Measurements from ENCODE around the gene HUS1. TPM values are rescaled to one million over a fixed set of nuclear protein-coding genes. Genes with fewer than 3 reads are reported as not detected.

Gene HUS1
- total RNA-seq, 4 donors from 2014 or later: 18.3 to 33.0 (median 23.0) TPM

GRCh38 chr7:47954231-47954911, 25.0 kb downstream of the HUS1 start:
- TF ChIP-seq POLR2A (IDR thresholded peaks at IDR 0.05) (no peak), CTCF (IDR thresholded peaks at IDR 0.05 in 4 of 5, conservative IDR thresholded peaks at IDR 0.05 in 1 of 5) (no peak)
- DNase-seq (no peak), ATAC-seq (no peak)
- Histone ChIP-seq H3K4me1 (peaks cover 0 to 2% of the 10 kb centered on the region in 2 donors), H3K27ac (no peak overlapping the region), H3K36me3 (no peaks in the 10 kb centered on the region), H3K27me3 (no peaks in the 10 kb centered on the region), H3K9me3 (no peaks in the 10 kb centered on the region), H3K4me3 (no peak overlapping the region)
- in situ Hi-C loops (cut with MboI; ENCODE audit: low sequenced_read_pairs in 4 of 4): no loop called here
- intact Hi-C loops (cut with DNase I; ENCODE audit: low total_unique reads): no loop called here

GRCh38 chr7:47953822-47954221, 25.6 kb downstream of the HUS1 start:
- ATAC-seq: no peak
- peaks cover 0 to 2% of the 10 kb centered on the region in 2 donors for H3K4me1 ChIP-seq
- no peak for DNase-seq
- TF ChIP-seq CTCF (IDR thresholded peaks at IDR 0.05 in 4 of 5, conservative IDR thresholded peaks at IDR 0.05 in 1 of 5) (no peak), POLR2A (IDR thresholded peaks at IDR 0.05) (no peak)
- no peak overlapping the region for H3K4me3 ChIP-seq
- in situ Hi-C loops (cut with MboI; ENCODE audit: low sequenced_read_pairs in 4 of 4): no loop called here
- no peaks in the 10 kb centered on the region for H3K36me3 ChIP-seq
- H3K27ac ChIP-seq: no peak overlapping the region
- no peaks in the 10 kb centered on the region for H3K9me3 ChIP-seq
- intact Hi-C loops (cut with DNase I; ENCODE audit: low total_unique reads): no loop called here
- no peaks in the 10 kb centered on the region for H3K27me3 ChIP-seq

GRCh38 chr7:47952224-47952623, 27.2 kb downstream of the HUS1 start:
- Histone ChIP-seq H3K4me3 (no peak overlapping the region), H3K4me1 (peaks cover 0 to 2% of the 10 kb centered on the region in 2 donors), H3K36me3 (no peaks in the 10 kb centered on the region), H3K9me3 (no peaks in the 10 kb centered on the region), H3K27me3 (no peaks in the 10 kb centered on the region), H3K27ac (no peak overlapping the region)
- intact Hi-C loops (cut with DNase I; ENCODE audit: low total_unique reads): no loop called here
- TF ChIP-seq POLR2A (IDR thresholded peaks at IDR 0.05) (no peak), CTCF (IDR thresholded peaks at IDR 0.05 in 4 of 5, conservative IDR thresholded peaks at IDR 0.05 in 1 of 5) (no peak)
- in situ Hi-C loops (cut with MboI; ENCODE audit: low sequenced_read_pairs in 4 of 4): no loop called here
- DNase-seq (no peak), ATAC-seq (no peak)

GRCh38 chr7:47951374-47951773, 28.0 kb downstream of the HUS1 start:
- Histone ChIP-seq H3K36me3 (no peaks in the 10 kb centered on the region), H3K4me1 (peaks cover 0 to 2% of the 10 kb centered on the region in 2 donors), H3K27ac (peak overlapping the region in 3 of 4 donors; percentile 6 to 39 (median 33)), H3K4me3 (no peak overlapping the region), H3K27me3 (no peaks in the 10 kb centered on the region), H3K9me3 (no peaks in the 10 kb centered on the region)
- intact Hi-C loops (cut with DNase I; ENCODE audit: low total_unique reads): no loop called here
- no peak for DNase-seq
- no peak for ATAC-seq
- TF ChIP-seq POLR2A (IDR thresholded peaks at IDR 0.05) (no peak), CTCF (IDR thresholded peaks at IDR 0.05 in 4 of 5, conservative IDR thresholded peaks at IDR 0.05 in 1 of 5) (no peak)
- in situ Hi-C loops (cut with MboI; ENCODE audit: low sequenced_read_pairs in 4 of 4): no loop called here

- Histone ChIP-seq H3K4me3 (no peak overlapping the region), H3K27me3 (no peaks in the 10 kb centered on the region), H3K36me3 (no peaks in the 10 kb centered on the region), H3K27ac (peak overlapping the region in 3 of 4 donors; percentile 6 to 39 (median 33)), H3K4me1 (peaks cover 0 to 2% of the 10 kb centered on the region in 2 donors), H3K9me3 (no peaks in the 10 kb centered on the region)
- intact Hi-C loops (cut with DNase I; ENCODE audit: low total_unique reads) (no loop called here), in situ Hi-C loops (cut with MboI; ENCODE audit: low sequenced_read_pairs in 4 of 4) (no loop called here)
- DNase-seq (no peak), ATAC-seq (peak; percentile 37 to 52)
- TF ChIP-seq POLR2A (IDR thresholded peaks at IDR 0.05) (no peak), CTCF (IDR thresholded peaks at IDR 0.05 in 4 of 5, conservative IDR thresholded peaks at IDR 0.05 in 1 of 5) (no peak)
Observed at GRCh38 chr7:47950714-47951113, 28.7 kb downstream of the HUS1 start.
